Activated CD4-positive, alpha-beta T cell treated with anti-CD3 and anti-CD28 coated beads, Interleukin-2, amount 50 U/mL, for 24 hours (primary cell): ENCODE results near the gene HSPA1A.
"Not testable (repeated sequence)": the region's sequence is repeated elsewhere in the genome, so short reads cannot be mapped to it uniquely, and the experiment has no call there.

Source experiments
- DNase-seq, 2 donors: peaks; one replicate each; pipeline ENCODE4 v3.0.0-alpha.2; 2020; ENCODE audit warnings: low read depth in 1 of 2, low spot score in 1 of 2

HSPA1A gene

GRCh38 chr6:31834367-31835250 lies 19.3 kb downstream of the HSPA1A start:
- peak; percentile 80 to 82 for DNase-seq

- no peak for DNase-seq
Observed at GRCh38 chr6:31836047-31836473, 20.7 kb downstream of the HSPA1A start.

GRCh38 chr6:31836474-31837368 lies 21.4 kb downstream of the HSPA1A start:
- DNase-seq = no peak

GRCh38 chr6:31837369-31838113 lies 22.2 kb downstream of the HSPA1A start:
- no peak for DNase-seq

- not testable (repeated sequence) for DNase-seq
Observed at GRCh38 chr6:31838114-31838553, 22.8 kb downstream of the HSPA1A start.

- DNase-seq = no peak
Observed at GRCh38 chr6:31838968-31839367, 23.6 kb downstream of the HSPA1A start.

GRCh38 chr6:31839779-31840126 lies 24.4 kb downstream of the HSPA1A start:
- not testable (repeated sequence) for DNase-seq

GRCh38 chr6:31842053-31842452 lies 26.7 kb downstream of the HSPA1A start:
- DNase-seq = no peak

- no peak for DNase-seq
Observed at GRCh38 chr6:31844507-31844906, 29.2 kb downstream of the HSPA1A start.

- no peak for DNase-seq
Observed at GRCh38 chr6:31847276-31847978, 32.1 kb downstream of the HSPA1A start.

GRCh38 chr6:31850765-31851484 lies 35.6 kb downstream of the HSPA1A start:
- no peak for DNase-seq

- DNase-seq = no peak
Observed at GRCh38 chr6:31851485-31851832, 36.1 kb downstream of the HSPA1A start.

- not testable (repeated sequence) for DNase-seq
Observed at GRCh38 chr6:31851980-31852718, 36.8 kb downstream of the HSPA1A start.

GRCh38 chr6:31857774-31858173 lies 42.4 kb downstream of the HSPA1A start:
- DNase-seq = not testable (repeated sequence)

- no peak for DNase-seq
Observed at GRCh38 chr6:31858707-31859106, 43.4 kb downstream of the HSPA1A start.

- DNase-seq = no peak
Observed at GRCh38 chr6:31859923-31860322, 44.6 kb downstream of the HSPA1A start.

GRCh38 chr6:31860349-31860748 lies 45.0 kb downstream of the HSPA1A start:
- DNase-seq = no peak

- no peak for DNase-seq
Observed at GRCh38 chr6:31861150-31861549, 45.8 kb downstream of the HSPA1A start.

- no peak for DNase-seq
Observed at GRCh38 chr6:31861919-31862343, 46.6 kb downstream of the HSPA1A start.
